Activated naive CD4-positive, alpha-beta T cell treated with Interleukin-2 at 50 U/mL for 16 hours (primary cell): ENCODE results near the gene DCBLD1.

Source experiments
- DNase-seq: peaks from one replicate; pipeline ENCODE4 v3.0.0-alpha.2; 2020

DCBLD1 gene

DNA sequence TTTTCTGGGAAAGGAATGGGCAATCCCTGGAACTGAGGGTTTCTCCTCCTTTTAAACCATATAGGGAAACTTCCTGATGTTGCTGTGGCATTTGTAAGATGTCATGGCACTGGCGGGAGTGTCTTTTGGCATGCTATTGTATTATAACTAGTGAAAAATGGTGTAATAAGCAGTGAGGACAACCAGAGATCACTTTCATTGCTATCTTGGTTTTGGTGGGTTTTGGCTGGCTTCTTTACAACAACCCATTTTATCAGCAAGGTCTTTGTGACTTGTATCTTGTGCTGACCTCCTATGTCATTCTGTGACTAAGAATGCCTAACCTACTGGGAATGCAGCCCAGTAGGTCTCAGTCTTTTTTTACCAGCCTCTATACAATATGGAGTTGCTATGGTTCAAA, 9.1 kb upstream of the DCBLD1 start:
- no peak for DNase-seq

DNA sequence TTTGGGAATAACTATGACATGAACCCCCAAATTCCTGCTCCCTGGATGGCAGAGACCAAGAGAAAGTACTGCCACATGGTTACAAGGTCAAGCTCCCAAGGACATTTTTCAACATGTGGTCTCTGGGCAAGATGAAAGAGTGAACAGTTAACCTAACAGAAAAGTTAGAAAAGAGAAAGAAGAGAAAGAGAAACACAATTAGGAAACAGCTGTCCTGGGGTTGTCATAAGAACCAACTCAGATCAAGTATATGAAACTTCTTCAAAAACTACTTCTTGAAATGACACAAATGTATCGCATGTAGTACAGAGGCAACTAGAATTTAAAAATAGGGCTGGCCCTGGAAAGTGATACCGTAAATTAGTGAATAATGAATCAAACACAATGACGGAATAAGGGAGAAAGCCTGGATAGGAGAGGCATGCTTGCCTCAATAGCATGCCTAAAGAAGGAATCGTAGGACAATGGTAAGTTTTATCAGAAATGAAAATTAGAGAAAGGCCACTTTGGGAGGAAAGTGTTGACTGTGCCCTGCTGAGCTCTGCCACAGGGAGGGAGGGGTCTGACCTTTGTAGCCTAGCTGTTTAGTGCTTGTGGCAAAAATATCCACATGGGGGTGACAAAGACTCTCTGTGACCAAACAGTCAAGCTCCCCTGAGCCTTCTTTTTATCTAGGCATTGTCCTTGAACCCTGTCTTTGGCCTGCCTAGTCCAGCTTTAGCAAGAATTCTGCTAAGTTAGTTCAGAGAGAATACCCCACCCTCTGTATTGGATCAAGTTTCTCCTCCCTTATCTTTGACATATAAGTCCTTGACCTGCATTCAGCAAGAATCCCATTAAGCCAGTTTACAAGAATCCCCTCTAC, 4.3 kb upstream of the DCBLD1 start:
- DNase-seq: no peak

DNA sequence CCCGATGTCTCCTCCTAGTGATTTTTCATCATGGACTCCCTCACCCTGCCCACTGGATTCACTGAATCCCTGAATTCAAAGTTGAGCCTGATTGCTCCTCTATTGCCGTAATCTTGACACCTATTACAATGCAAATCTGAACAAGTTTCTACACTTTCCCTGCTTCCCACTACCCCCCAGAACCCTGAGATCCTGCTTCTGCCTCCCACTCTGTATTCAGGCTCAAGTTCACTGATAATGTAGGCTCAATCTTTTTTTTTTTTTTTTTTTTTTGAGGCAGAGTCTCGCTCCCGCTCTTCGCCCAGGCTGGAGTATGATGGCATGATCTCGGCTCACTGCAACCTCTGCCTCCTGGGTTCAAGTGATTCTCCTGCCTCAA, 3.6 kb upstream of the DCBLD1 start:
- no peak for DNase-seq

DNA sequence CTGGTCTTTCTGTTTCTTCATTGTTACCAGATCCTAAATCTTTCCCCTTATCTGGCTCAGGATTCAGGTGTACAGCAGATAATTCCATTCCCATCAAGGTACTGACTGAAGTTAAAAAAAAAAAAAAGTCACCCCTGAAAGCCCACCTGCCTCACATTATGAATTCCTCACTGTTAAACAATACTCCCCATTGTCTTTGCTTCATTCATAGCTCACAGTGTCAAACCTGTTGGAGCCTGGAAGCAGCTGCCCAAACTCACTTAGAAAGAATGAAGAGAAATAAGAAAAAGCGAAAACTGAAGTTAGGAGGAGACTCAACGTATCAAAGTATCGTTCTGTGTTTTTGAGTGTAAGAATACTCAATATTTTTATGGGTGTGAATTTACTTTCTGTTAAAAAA, 1.8 kb upstream of the DCBLD1 start:
- DNase-seq: no peak

DNA sequence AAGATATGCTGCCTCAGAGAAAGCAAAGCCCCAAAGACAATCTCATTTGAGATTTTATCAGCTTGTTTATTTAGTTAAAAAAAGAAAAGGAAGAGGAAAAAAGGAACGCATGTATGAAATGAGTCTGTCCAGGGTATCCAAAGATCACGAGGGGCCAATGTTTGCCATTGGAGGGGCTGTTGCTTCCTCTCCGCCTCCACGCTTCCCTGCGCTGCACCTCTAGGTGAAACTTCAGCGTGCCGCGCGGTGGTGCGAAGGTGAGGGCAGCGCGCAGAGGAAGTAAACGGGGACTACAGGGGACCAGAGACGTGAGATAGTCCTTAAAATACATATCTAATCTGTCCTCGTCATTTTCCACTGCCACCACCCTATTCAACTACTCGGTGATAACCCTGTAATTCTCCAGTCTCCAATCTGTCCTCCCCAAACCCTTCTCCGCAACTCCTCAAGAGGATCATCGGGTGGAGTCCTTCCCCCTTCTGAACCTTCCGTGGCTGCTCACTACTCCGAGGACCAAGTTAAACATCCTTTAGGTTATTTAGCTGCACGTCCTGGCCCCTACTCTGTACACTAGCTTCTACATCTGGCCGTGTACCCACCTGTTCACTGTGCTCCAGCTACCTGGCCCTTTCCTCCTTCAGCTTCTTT, 1.1 kb upstream of the DCBLD1 start:
- peak; percentile 16 for DNase-seq

DNA sequence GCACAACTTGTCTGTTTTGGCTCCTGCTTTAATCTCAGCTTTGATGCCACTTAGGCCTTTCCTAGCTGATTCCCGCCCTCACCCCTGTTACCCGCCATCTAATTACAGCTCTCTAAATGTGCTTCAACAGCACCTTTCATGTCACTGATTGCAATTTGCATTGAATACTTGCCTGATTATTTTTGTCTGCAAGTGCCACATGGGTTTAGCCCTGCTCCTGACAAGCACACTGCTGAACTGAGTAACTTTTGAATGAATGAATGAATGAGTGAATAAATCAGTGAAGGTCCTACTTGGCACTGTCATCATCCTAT, 591 bp upstream of the DCBLD1 start:
- DNase-seq: no peak

DNA sequence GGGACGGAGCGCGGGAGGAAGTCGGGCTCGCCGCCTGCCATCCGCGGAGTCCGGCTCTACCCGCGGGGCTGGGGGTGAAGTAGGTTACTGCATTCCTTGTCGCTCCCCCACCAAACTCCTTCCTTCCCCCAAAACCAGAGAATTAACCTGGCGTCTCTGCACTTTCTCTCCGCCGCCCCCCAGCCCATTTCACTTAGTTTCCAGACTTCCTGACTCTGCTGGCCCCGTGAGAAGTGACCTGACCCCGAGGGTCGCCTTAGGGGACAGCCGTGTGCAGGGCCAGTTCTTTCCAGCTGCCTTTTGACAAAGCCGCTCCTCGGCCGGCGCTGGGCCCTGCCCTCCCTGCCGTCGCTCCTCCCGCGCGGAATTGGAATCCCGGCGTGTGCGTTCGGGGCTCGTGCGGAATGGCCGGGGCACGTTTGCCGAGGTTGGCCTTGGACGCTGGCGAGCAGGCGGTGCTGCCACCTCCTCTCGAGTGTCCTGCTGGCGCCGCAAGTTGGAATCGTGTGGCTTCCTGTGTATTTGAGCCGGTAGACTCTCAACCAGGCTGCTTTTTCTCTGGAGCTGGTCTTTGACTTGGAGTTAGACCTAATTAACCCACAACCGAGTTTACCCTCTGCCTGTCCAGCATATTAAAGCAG, 650 bp downstream of the DCBLD1 start:
- DNase-seq: peak; percentile 27

DNA sequence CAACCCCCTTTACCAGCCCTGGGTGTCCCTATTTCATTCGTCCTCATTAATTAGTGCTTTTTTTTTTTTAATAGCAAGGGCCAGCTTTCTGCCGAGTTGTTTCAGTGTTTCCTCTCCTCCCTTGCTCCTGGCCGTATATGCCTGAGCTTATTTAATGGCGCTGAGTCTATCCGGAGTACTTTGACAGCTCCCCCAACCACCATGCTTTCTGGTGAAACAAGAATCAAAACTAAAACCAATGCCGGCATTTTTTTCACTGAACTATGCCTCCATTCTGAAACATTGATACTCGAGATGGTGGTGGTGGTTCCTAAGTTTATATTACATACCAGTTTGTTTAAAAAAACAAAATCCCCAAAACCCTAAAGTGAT, 1.2 kb downstream of the DCBLD1 start:
- DNase-seq: no peak

DNA sequence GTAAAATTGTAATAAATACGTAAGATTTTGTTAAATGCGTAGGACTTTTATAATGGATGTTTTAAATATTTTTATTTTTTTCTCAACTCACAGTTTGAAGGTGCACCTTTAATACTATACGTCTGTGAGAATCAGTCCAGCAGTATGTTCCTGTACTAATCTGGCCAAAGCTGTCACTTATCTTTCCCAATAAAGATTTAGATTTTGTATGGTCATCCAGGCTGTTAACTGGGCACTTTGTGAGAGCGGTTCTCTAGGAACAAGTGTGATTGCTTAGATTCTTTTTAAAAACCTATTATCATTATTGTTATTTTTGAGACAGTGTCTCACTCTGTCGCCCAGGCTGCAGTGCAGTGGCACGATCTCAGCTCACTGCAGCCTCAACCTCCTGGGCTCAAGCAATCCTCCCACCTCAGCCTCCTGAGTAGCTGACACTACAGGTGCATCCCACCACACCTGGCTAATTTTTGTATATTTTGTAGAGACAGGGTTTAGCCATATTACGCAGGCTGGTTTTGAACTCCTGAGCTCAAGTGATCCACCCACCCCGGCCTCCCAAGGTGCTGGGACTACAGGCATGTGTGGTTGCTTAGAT, 1.7 kb downstream of the DCBLD1 start:
- DNase-seq: no peak

DNA sequence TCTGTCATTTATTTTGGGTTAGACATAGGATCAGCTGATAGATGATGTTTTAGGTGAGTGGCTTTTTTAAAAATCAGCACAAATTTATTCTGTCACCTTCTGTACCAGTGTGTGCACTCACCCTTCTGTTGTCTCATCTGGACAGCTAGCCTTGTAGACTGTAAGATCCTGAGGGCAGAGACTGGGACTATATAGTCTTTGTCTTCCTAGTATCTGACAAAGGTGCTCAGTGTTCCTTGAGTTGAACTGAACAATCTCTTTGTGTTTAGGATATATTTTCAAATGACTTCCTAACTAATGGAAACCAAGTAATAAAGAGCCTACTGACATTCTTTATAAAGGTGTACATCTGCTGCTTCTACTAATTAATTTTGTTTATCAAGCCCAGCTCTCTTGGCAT, 3.0 kb downstream of the DCBLD1 start:
- DNase-seq: no peak

DNA sequence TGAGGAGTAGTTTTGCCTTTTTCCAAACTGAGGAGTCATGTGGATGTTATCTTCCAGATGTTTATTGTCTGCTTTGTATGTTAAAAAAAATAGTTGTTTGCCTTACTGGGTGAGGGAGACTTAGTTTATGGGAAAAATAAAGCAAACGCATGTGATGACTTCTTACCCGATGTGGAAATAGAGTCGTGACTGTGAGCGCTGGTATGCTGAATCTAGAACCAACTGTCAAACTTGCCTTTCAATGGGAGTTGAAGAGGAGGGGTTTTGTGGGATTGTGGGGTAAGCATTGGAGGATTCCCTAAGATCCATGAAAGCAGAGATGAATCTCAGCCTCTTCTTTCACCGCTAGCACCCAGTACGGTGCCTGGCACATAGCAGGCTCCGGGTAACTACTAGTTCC, 5.3 kb downstream of the DCBLD1 start:
- no peak for DNase-seq

DNA sequence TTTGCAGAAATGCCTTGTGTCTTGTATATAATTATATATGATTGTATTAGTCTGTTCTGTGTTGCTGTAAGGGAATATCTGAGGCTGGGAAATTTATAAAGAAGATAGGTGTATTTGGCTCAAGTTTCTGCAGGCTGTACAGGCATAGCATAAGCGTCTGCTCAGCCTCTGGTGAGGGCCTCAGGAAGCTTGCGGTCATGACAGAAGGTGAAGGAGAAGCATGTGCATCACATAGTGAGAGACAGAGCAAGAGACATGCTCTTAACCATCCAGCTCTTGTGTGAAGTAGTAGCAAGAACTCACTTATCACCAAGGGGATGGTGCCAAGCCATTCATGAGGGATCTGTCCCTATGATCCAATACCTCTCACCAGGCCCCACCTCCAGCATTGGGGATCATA, 6.5 kb downstream of the DCBLD1 start:
- no peak for DNase-seq

DNA sequence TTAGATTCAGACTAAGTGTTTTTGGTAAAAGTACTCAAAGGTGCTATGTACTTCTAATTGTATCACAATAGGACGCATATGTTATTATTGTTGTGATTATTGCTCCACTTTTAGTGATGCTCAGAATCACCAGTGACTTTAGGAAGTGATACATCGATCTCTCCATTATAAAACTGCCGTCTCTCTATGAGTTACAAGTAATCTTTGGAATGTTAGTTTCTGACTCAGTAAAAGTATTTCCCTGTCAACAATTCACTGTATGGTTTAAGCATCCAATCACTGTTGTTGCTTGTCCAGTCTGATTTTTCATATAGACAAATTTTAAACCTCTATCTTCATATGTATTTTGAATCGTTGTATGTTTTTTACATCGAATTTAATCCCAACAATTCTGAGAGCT, 9.4 kb downstream of the DCBLD1 start:
- no peak for DNase-seq

DNA sequence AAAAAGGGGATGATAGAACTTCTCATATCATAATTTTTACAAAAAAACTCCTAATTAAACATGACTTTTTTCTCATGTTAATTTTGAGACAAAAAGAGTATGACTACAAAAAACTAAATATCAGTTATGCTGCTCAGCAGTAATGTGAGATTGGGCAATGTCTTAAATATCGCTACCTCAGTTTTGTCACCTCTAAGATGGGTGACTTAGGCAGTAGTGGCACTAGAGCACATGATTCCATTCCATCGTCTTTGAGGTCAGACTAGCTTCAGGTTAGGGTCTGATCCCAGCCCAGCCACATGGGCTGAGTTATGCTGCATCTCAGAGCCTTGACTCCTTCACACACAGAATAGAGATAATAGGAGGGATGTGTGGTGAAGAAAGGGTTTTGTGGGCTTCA, 11.0 kb downstream of the DCBLD1 start:
- DNase-seq: no peak

DNA sequence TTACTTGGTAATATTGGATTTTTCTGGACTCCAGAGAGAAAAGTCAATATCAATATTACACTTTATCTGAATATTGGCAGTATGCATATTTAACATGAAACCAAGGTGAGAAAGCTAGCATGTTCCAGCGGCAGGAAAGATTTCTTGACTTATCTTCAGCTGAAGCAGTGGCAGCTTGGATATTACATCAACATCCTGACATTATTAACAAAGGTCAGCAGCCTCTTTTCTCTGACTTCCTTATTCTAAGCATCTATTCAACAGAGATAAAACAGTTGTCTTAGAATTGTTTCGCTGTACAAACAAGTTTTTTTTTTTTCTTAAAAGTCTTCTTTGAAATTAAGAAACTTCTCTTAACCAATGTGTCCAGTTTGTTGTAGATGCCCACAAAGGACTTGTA, 11.8 kb downstream of the DCBLD1 start:
- DNase-seq: no peak

DNA sequence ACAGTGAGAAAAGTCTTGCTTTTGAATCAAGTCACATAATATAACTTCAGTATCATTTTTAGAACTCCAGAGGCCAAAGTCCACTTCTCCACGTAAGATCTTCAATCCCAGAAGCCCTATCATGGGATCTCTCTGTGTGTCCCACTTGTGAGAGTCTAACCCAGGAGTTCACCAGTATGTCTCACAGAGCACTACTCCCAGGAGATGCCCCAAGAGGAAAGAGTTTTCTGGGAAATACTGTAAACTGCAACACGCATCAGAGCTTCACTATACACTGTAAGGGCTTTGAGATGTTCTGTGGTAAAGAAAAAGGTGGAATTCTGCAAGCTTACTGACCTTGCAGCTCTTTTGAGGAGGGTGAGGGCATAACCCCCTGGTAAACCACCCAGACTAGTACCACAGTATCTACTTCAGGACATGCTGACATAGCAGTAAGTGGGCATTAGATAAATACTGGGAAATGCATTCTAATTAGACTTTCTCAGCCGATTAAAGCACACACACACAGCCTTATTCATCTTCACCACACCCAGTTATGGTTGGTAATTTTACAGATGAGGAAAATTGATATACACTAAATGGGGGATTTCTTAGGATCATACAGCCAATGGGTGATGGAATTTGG, 12.3 kb downstream of the DCBLD1 start:
- DNase-seq: no peak

DNA sequence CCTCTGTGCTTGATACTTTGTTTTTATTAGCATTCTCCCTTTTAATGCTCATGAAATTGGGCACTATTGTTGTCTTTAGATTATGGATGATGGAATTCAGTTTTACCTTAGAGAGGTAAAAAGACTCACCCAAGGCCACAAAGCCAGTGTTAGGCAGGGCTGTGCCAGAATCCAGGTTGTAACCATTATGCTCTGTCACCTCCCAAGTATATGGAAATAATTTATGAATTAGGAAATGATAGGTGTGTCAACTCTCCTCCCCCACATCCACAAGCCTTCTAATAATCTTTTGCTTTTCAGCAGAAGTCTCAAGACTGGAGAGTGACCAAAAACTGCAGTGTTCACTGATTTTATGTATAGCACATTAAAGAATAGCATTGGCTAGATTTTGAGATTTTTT, 13.0 kb downstream of the DCBLD1 start:
- no peak for DNase-seq

DNA sequence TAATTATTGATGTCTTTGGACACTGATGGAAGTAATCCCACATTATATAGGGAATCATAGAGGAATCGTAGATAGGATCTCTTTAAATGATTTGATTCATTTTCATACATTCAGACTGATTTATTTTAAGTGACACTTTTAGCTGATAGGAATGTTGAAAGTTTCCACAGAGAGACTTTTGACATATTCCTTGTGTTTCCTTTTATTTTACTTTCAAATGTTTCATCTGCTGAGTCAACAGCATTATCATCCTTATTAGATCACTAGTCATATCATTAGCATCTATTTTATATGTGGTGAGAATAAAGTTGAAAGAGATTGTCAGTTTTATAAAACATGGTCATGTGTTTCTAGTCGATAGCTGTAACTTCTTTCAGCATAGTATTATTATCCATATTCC, 13.4 kb downstream of the DCBLD1 start:
- DNase-seq: no peak

DNA sequence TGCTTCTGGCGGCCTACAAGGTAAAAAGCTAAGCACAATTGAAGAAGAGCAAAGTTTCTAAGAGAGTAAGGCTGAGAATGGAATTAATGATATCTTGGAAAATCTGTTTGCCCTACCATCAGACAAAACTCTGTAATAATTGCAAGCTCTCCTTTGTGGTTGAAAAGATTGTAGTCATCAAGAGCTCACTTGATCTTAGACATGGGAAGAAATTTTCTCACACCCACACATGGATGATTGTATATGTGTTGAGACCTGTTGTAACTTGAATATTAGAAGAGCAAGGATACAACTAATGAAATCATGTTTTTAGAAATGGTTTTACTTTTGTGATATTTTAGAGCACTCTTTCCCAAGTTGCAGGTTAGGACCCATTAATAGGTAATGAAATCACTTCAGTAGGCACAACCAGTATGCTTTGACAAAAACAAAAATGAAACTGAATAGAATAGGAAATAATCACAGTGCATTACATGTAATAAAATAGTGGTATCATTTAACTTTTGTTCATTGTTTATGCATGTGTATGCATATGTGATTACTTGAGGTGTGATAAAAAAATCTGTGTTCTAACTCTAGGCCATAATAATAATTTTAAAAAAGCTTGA, 14.0 kb downstream of the DCBLD1 start:
- no peak for DNase-seq

DNA sequence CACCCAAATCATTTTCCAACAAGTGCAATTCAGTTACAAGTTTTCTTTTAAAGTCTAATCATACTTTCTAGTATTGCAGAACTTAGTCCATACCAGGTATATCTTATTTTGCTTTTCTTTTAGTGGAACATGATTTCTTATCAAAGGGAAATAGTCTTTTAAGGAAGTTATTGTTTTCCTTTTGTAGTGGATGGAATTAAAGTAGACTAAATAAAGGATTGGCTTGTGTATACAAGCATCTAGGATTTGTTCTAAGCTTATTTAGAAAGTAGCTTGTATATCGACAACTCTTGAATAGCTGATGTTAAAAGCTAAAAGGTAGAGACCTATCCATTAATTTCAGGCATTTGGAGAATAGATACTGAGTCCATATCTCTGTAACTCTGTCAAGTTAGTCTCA, 14.8 kb downstream of the DCBLD1 start:
- no peak for DNase-seq

DNA sequence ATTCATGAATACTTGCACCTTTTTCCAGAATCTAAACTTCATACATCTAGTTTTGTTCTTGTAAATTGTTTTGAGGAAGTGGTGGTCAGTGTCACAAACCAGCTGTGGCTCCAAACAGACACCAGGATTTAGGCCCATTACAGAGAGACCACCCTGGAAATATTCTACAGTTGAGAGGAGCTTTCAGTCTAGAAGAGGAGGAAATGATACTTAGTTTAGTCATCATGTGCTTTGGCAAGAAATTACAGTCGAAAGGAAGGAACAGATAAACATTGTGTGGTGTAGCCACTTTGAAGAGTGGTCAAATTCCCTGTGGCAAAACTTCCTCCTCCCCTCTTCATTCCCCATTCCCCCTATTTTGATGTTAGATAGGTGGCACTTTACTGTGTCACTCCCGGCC, 15.7 kb downstream of the DCBLD1 start:
- DNase-seq: no peak

DNA sequence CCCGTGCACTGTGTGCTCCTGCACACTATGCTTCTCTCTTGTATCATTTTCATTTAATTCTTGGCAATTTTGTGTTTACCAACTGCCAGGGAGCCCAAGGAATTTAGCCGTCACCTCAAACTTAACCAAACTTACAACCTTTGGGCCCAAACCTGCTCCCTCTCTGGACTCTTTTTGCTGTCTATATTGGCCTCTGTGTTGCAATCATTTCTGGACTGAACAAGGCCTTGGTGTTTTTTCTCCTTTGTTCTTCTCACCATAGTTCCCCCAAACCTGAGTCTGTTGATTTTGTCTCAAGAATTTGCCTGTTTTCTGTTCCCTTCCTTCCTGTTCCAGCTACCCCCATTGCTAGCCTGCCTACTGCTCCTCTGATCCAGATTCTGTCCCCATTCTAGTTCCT, 19.2 kb downstream of the DCBLD1 start:
- DNase-seq: no peak

DNA sequence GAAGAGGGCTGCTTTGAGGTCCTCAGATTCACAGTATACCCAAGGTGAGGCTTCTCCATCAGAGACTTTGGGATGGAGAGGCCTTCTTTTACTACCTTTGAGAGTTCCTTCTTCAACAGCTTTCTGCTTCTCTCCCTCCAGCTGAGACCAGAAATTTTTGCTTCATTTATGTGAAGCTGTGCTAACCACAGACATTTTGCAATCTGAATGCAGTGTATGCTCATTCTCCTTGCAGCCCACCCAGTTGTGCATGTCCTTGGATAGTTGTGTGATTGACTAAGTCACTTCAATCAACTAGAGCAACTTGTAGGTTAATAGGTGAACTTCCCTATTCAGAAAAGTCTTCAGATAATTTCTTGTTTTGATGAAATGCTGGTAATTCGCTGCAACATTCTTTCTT, 20.1 kb downstream of the DCBLD1 start:
- DNase-seq: no peak
